Cardiac septum (tissue), 1 donor: ENCODE measurements around the gene UCHL1. TPM values are rescaled to one million over a fixed set of nuclear protein-coding genes. Genes with fewer than 3 reads are reported as not detected.

Source experiments
- total RNA-seq: library from RNA; stranded (reverse); fragmentation: NEBNext Ultra II Directional; extraction: Animal tissue kit (Norgen Biotek cat#: 25700); gene quantifications from one replicate; pipeline ENCODE4 v1.2.1, GENCODE V29; 2021
- donor health status: DM: no; HTN: no; CAD: no.

Gene UCHL1
- total RNA-seq, 1 donor from 2014 or later: 76.8 TPM

Other genes with a start within 250 kb of the UCHL1 start
- 35.2 TPM for gene APBB2, start 42.4 kb upstream of the UCHL1 start, total RNA-seq